Gastrocnemius medialis (tissue), 4 donors: Measurements from ENCODE around the gene RPL36A. TPM values are rescaled to one million over a fixed set of nuclear protein-coding genes. Genes with fewer than 3 reads are reported as not detected.

Experiments
- ATAC-seq, 2 donors: fragments of 150-250 bp; one replicate each; pipeline ENCODE4 v1.9.1; 2016
- DNase-seq, 2 donors: peaks; one replicate each; pipeline ENCODE4 v3.0.0-alpha.2; 2019
- H3K27ac ChIP-seq, 4 donors: fragments of 200-600 bp; sonication (generic); 1 replicate in 1 of 4; 2 replicates in 3 of 4; pipeline ENCODE4 v1.5.1; 2016 to 2018; ENCODE audit warnings: mild to moderate bottlenecking in 2 of 4, moderate library complexity in 1 of 4
- H3K27me3 ChIP-seq, 3 donors: fragments of 200-600 bp; sonication (generic) in 2 of 3; 1 replicate in 1 of 3; 2 replicates in 2 of 3; pipeline versions ENCODE4 v1.5.1 to v1.6.0; 2016 to 2019; ENCODE audit warnings: mild to moderate bottlenecking in 1 of 3, moderate library complexity in 1 of 3
- H3K36me3 ChIP-seq, 2 donors: fragments of 200-600 bp; sonication (generic) in 1 of 2; one replicate each; pipeline ENCODE4 v1.5.1; 2017 to 2018
- H3K4me1 ChIP-seq, 2 donors: fragments of 200-600 bp; sonication (generic) in 1 of 2; one replicate each; pipeline ENCODE4 v1.5.1; 2016 to 2017; ENCODE audit warnings: mild to moderate bottlenecking in 2 of 2
- H3K4me3 ChIP-seq, 4 donors: fragments of 200-600 bp; sonication (generic) in 3 of 4; 1 replicate in 1 of 4; 2 replicates in 3 of 4; pipeline ENCODE4 v1.5.1; 2016 to 2019; ENCODE audit warnings: mild to moderate bottlenecking in 2 of 4
- H3K9me3 ChIP-seq, 3 donors: fragments of 200-600 bp; sonication (generic) in 2 of 3; 1 replicate in 1 of 3; 2 replicates in 2 of 3; pipeline ENCODE4 v1.5.1; 2016 to 2019
- POLR2A ChIP-seq, 2 donors: fragments of 450-650 bp; IDR thresholded peaks; one replicate each; pipeline ENCODE4 v1.6.1; 2017; ENCODE audit warnings: antibody characterized with exemption in 2 of 2, mild to moderate bottlenecking in 2 of 2, moderate library complexity in 2 of 2
- in situ Hi-C, 4 donors: fragments of 200-750 bp; cut with MboI; loops; one replicate each; pipeline versions ENCODE4 v1.15.0 to v1.8.0; 2017; ENCODE audit warnings: low sequenced_read_pairs in 4 of 4
- intact Hi-C: fragments of 100-400 bp; cut with DNase I; formaldehyde crosslinking; loops from one replicate; pipeline ENCODE4 v1.15.1; 2023; ENCODE audit warnings: low total_unique reads
- total RNA-seq, 4 donors: library from RNA; depleted of rRNA; stranded (reverse); fragments of >200 nt; gene quantifications; one replicate each; pipeline versions ENCODE4 v1.1.0 to v1.2.3, GENCODE V29; 2016
- TF ChIP-seq, protein P1 (sequence below), 5 experiments: fragments of 450-650 bp in 3 of 5; fragments of 200-600 bp in 2 of 5; sonication (generic) in 2 of 5; IDR thresholded peaks in 4 of 5; conservative IDR thresholded peaks in 1 of 5; 1 replicate in 4 of 5; 2 replicates in 1 of 5; pipeline ENCODE4 v1.5.1; 2016 to 2019; ENCODE audit warnings: antibody characterized with exemption in 5 of 5, mild to moderate bottlenecking in 3 of 5, moderate library complexity in 3 of 5

Gene RPL36A
- total RNA-seq, 4 donors from 2014 or later, result 627 to 1,470 (median 1,100) TPM

DNA sequence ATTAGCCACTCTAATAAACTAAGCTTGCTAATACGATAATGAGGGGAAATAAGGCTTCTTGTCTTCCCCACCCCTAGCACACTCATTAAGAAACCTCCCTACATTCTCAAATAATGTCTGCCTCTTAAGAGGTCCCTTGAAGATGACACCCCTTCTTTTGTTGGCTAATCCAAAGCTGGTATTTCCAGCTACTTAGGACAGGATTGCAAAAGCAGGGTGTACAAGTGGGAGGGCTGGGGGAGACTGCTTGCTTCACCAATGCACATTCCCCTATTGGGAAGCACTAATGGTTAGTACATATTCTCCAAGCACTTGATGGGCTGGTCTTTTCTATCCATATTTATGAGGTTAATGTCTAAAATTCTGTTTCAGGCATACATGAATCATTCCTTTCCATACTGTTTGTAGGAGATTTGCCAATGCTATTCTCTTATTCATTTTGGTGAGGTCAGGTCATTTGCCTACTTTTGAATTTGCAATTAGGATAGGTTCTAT, 25.5 kb upstream of the RPL36A start:
- DNase-seq (no peak), ATAC-seq (no peak)
- peaks cover 0 to 3% (median 0%) of the 10 kb centered on the region in 3 donors for H3K27me3 ChIP-seq
- in situ Hi-C loops (no loop called here), intact Hi-C loops (no loop called here)
- no peak overlapping the region for H3K4me3 ChIP-seq
- H3K9me3 ChIP-seq, result no peaks in the 10 kb centered on the region
- no peak for TF ChIP-seq POLR2A (IDR thresholded peaks at IDR 0.05)
- TF ChIP-seq, protein P1, sequence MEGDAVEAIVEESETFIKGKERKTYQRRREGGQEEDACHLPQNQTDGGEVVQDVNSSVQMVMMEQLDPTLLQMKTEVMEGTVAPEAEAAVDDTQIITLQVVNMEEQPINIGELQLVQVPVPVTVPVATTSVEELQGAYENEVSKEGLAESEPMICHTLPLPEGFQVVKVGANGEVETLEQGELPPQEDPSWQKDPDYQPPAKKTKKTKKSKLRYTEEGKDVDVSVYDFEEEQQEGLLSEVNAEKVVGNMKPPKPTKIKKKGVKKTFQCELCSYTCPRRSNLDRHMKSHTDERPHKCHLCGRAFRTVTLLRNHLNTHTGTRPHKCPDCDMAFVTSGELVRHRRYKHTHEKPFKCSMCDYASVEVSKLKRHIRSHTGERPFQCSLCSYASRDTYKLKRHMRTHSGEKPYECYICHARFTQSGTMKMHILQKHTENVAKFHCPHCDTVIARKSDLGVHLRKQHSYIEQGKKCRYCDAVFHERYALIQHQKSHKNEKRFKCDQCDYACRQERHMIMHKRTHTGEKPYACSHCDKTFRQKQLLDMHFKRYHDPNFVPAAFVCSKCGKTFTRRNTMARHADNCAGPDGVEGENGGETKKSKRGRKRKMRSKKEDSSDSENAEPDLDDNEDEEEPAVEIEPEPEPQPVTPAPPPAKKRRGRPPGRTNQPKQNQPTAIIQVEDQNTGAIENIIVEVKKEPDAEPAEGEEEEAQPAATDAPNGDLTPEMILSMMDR (IDR thresholded peaks at IDR 0.05 in 4 of 5, conservative IDR thresholded peaks at IDR 0.05 in 1 of 5), result no peak
- H3K4me1 ChIP-seq, result no peaks in the 10 kb centered on the region
- H3K36me3 ChIP-seq, result no peaks in the 10 kb centered on the region
- no peak overlapping the region for H3K27ac ChIP-seq

DNA sequence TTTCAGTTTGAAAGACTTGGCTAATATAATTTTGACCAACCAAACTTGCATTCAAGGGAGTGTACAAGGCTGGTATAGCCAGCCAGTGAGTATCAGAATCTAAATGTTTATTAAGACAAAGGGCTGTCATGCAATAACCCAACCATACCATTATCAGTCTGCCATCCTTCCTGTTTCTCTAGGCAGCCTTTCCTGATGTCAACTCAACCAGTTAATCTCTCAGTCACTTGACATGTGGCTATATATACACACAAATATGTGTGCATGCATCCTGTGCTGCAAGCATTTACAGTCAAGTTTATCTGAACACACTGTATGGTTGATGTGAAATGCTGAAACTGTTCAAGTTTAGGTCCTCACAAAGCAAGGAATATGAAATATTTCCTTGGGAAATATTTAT, 22.0 kb upstream of the RPL36A start:
- Histone ChIP-seq H3K27me3 (no peaks in the 10 kb centered on the region), H3K4me1 (no peaks in the 10 kb centered on the region), H3K4me3 (no peak overlapping the region), H3K36me3 (no peaks in the 10 kb centered on the region), H3K27ac (no peak overlapping the region), H3K9me3 (no peaks in the 10 kb centered on the region)
- DNase-seq (no peak), ATAC-seq (no peak)
- in situ Hi-C loops (no loop called here), intact Hi-C loops (no loop called here)
- no peak for TF ChIP-seq POLR2A (IDR thresholded peaks at IDR 0.05)
- TF ChIP-seq, protein P1 (IDR thresholded peaks at IDR 0.05 in 4 of 5, conservative IDR thresholded peaks at IDR 0.05 in 1 of 5), result no peak

DNA sequence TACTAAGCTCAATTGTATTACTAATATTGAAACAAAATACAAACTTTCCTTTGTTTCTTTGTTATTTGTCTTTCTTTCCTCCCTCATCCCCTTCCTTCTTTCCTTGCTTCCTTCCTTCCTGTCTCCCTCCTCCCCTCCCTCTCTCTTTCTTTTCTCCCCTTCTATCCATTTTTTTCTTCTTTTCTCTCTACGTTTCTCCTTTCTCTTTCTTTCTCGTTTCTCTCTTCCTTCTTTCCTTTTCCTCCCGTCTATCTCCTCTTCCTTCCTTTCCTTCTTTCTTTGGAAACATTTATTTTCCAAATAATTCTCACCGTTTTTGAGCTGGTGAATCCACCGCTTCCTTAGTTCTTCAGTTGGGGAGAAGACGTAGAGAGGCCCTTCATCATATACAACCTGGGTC, 21.1 kb upstream of the RPL36A start:
- H3K4me1 ChIP-seq, result no peaks in the 10 kb centered on the region
- in situ Hi-C loops, result no loop called here
- no peak overlapping the region for H3K27ac ChIP-seq
- H3K4me3 ChIP-seq, result no peak overlapping the region
- TF ChIP-seq, protein P1 (IDR thresholded peaks at IDR 0.05 in 4 of 5, conservative IDR thresholded peaks at IDR 0.05 in 1 of 5), result no peak
- TF ChIP-seq POLR2A (IDR thresholded peaks at IDR 0.05), result no peak
- intact Hi-C loops, result no loop called here
- H3K9me3 ChIP-seq, result no peaks in the 10 kb centered on the region
- DNase-seq (no peak), ATAC-seq (no peak)
- no peaks in the 10 kb centered on the region for H3K36me3 ChIP-seq
- H3K27me3 ChIP-seq, result no peaks in the 10 kb centered on the region

DNA sequence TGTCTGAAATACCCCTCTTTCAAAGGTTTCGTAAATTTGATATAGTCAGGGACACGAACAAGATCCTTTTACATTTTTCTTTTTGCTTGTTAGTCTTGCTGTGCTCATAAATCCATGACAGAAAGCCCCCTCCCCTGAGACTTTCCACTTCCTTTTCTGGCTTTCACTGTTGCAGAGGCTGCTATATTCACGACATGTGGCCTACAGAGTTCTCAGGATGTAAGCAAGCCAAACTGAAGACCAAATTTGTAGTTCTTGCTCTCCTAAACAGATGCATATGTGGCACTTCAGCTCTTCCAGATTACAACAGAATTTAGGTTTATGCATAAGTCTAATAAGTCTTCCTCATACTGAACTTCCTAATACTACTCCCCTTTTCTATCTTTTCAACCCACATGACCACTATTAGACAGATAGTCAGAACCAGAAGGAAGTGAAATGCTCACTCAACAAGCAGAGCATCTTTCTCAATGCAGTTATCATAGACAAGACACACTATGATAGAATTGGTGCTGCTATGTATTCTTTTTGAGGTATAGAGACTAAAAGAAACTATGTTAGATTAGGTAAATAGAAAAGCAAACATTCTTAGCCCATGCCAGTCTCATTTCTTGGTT, 19.8 kb upstream of the RPL36A start:
- intact Hi-C loops, result no loop called here
- Histone ChIP-seq H3K4me1 (no peaks in the 10 kb centered on the region), H3K9me3 (no peaks in the 10 kb centered on the region), H3K27me3 (no peaks in the 10 kb centered on the region), H3K36me3 (no peaks in the 10 kb centered on the region), H3K4me3 (no peak overlapping the region), H3K27ac (no peak overlapping the region)
- in situ Hi-C loops, result no loop called here
- ATAC-seq, result no peak
- DNase-seq, result no peak
- TF ChIP-seq, protein P1 (IDR thresholded peaks at IDR 0.05 in 4 of 5, conservative IDR thresholded peaks at IDR 0.05 in 1 of 5), result no peak
- no peak for TF ChIP-seq POLR2A (IDR thresholded peaks at IDR 0.05)

DNA sequence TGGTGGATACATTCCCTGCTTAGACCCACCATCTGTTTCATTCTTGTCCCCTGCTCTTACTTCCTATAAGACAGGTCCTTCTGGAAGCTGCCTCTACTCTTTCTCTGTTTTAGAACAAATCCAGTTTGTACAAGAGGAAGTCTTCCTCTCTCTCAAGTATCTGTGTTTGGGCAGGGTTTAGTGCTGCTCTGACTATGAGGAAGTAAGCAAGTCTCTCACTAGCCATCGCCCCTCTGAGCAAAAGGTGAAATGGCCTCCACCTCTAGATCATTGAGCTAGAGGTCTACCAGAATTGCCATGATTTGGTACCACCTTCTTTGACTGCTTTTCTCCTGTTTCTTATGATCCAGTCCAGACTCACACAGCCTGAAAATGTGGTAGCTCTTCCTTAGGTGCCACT, 13.3 kb upstream of the RPL36A start:
- Histone ChIP-seq H3K4me3 (no peak overlapping the region), H3K27me3 (no peaks in the 10 kb centered on the region), H3K9me3 (no peaks in the 10 kb centered on the region), H3K36me3 (no peaks in the 10 kb centered on the region), H3K27ac (no peak overlapping the region), H3K4me1 (no peaks in the 10 kb centered on the region)
- in situ Hi-C loops, result no loop called here
- ATAC-seq, result no peak
- TF ChIP-seq, protein P1 (IDR thresholded peaks at IDR 0.05 in 4 of 5, conservative IDR thresholded peaks at IDR 0.05 in 1 of 5), result no peak
- no peak for TF ChIP-seq POLR2A (IDR thresholded peaks at IDR 0.05)
- intact Hi-C loops, result no loop called here
- no peak for DNase-seq
